DOHH2 (cell line): ENCODE measurements around the gene TSSK6.

Experiments used
- H3F3A ChIP-seq: fragments of 200-600 bp; sonication (generic), shearing (Covaris generic); 2 replicates; pipeline ENCODE4 v1.6.0; 2016; ENCODE audit warnings: antibody characterized with exemption, mild to moderate bottlenecking; ENCODE audit not compliant: control insufficient read depth, insufficient read depth
- H3K27ac ChIP-seq: fragments of 200-600 bp; sonication (generic); 2 replicates; pipeline ENCODE4 v1.5.1; 2014; ENCODE audit warnings: low read depth, mild to moderate bottlenecking, low read length, moderate library complexity
- H3K27me3 ChIP-seq: fragments of 200-600 bp; sonication (generic); 2 replicates; pipeline ENCODE4 v1.6.1; 2014; ENCODE audit warnings: mild to moderate bottlenecking, low read length, mixed read lengths; ENCODE audit not compliant: control insufficient read depth
- H3K36me3 ChIP-seq: fragments of 200-600 bp; sonication (generic); 2 replicates; pipeline ENCODE4 v1.6.1; 2014; ENCODE audit warnings: mild to moderate bottlenecking, low read length, moderate library complexity, mixed read lengths; ENCODE audit not compliant: control insufficient read depth
- H3K4me1 ChIP-seq: fragments of 200-600 bp; sonication (generic); 2 replicates; pipeline ENCODE4 v1.6.1; 2014; ENCODE audit warnings: mild to moderate bottlenecking, low read length, mixed read lengths; ENCODE audit not compliant: control insufficient read depth
- H3K4me2 ChIP-seq: fragments of 200-600 bp; sonication (generic); 2 replicates; pipeline ENCODE4 v1.6.0; 2014; ENCODE audit warnings: mild to moderate bottlenecking, low read length, moderate library complexity
- H3K4me3 ChIP-seq: fragments of 200-600 bp; sonication (generic); 2 replicates; pipeline ENCODE4 v1.5.1; 2014; ENCODE audit warnings: mild to moderate bottlenecking, low read length, mixed read lengths
- H3K79me2 ChIP-seq: fragments of 200-600 bp; sonication (generic); 2 replicates; pipeline ENCODE4 v1.6.1; 2014; ENCODE audit warnings: mild to moderate bottlenecking, low read length, mixed read lengths; ENCODE audit not compliant: control insufficient read depth
- H3K9me2 ChIP-seq: fragments of 200-600 bp; sonication (generic); replicated peaks from 2 replicates; pipeline ENCODE4 v1.6.1; 2014; ENCODE audit warnings: mild to moderate bottlenecking, low read length, mixed read lengths; ENCODE audit not compliant: control insufficient read depth
- H3K9me3 ChIP-seq: fragments of 200-600 bp; sonication (generic); 2 replicates; pipeline ENCODE4 v1.6.1; 2014; ENCODE audit warnings: antibody characterized with exemption, low read length, mixed read lengths; ENCODE audit not compliant: control insufficient read depth, insufficient read depth
- H4K20me1 ChIP-seq: fragments of 200-600 bp; sonication (generic); 2 replicates; pipeline ENCODE4 v1.6.0; 2014; ENCODE audit warnings: low read depth, mild to moderate bottlenecking, antibody characterized with exemption, low read length, moderate library complexity; ENCODE audit not compliant: control insufficient read depth, insufficient read depth
- CTCF ChIP-seq: fragments of 200-600 bp; sonication (generic); IDR thresholded peaks from one replicate; pipeline ENCODE4 v1.5.1; 2014; ENCODE audit warnings: antibody characterized with exemption, mild to moderate bottlenecking, low read depth, low read length; ENCODE audit not compliant: poor library complexity, severe bottlenecking
- EZH2phosphoT487 ChIP-seq: fragments of 200-600 bp; sonication (generic); IDR thresholded peaks from 2 replicates; pipeline ENCODE4 v1.6.1; 2017; ENCODE audit warnings: borderline replicate concordance, mild to moderate bottlenecking, antibody characterized with exemption, low read length, moderate library complexity, mixed read lengths

Gene TSSK6

GRCh38 chr19:19552798-19553197 is 37.5 kb upstream of the TSSK6 start:
- Histone ChIP-seq H3K36me3 (no peaks in the 10 kb centered on the region), H3K27me3 (0 out of 2 replicates have a peak, but pooled peaks cover 3% of the 10 kb centered on the region), H3K9me2 (no peaks in the 10 kb centered on the region), H3K4me3 (no peak overlapping the region), H4K20me1 (no peaks in the 10 kb centered on the region; the same call in 1 of the 2 replicates), H3F3A (no peaks in the 10 kb centered on the region), H3K4me2 (no peak overlapping the region), H3K27ac (no peak overlapping the region), H3K9me3 (no peaks in the 10 kb centered on the region), H3K79me2 (no peaks in the 10 kb centered on the region), H3K4me1 (no peaks in the 10 kb centered on the region)
- TF ChIP-seq EZH2phosphoT487 (no peak), CTCF (peak; percentile 51)

DNA sequence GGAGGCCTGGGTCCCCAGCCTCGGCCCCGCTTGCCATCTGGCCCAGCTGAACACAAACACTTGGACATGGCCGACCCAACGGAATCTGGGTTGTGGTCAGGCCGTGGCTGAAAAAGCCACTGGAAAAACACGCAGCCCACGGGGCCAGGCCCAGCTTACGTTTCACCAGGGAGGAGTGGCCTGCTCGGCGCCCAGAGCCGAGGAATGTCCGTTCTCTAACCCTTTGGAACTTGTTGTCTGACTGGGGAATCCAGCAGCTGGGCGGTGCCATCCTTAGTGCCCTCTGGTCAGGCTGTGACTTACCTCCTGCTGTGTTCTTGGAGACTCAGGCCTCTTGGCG is 36.5 kb upstream of the TSSK6 start:
- no peaks in the 10 kb centered on the region for H3K9me3 ChIP-seq
- 0 out of 2 replicates have a peak, but pooled peaks cover 3% of the 10 kb centered on the region for H3K27me3 ChIP-seq
- no peak overlapping the region for H3K4me3 ChIP-seq
- H3F3A ChIP-seq: no peaks in the 10 kb centered on the region
- H3K27ac ChIP-seq: no peak overlapping the region
- no peaks in the 10 kb centered on the region; the same call in 1 of the 2 replicates for H4K20me1 ChIP-seq
- TF ChIP-seq CTCF (no peak), EZH2phosphoT487 (no peak)
- no peaks in the 10 kb centered on the region for H3K4me1 ChIP-seq
- H3K36me3 ChIP-seq: no peaks in the 10 kb centered on the region
- H3K79me2 ChIP-seq: no peaks in the 10 kb centered on the region
- H3K4me2 ChIP-seq: no peak overlapping the region
- no peaks in the 10 kb centered on the region for H3K9me2 ChIP-seq

- no peaks in the 10 kb centered on the region for H3K9me2 ChIP-seq
- H3K4me1 ChIP-seq: no peaks in the 10 kb centered on the region
- TF ChIP-seq EZH2phosphoT487: no peak
- no peak for TF ChIP-seq CTCF
- H3K4me2 ChIP-seq: no peak overlapping the region
- no peaks in the 10 kb centered on the region; the same call in 1 of the 2 replicates for H4K20me1 ChIP-seq
- H3K4me3 ChIP-seq: no peak overlapping the region
- no peaks in the 10 kb centered on the region for H3K79me2 ChIP-seq
- H3F3A ChIP-seq: no peaks in the 10 kb centered on the region
- no peaks in the 10 kb centered on the region for H3K36me3 ChIP-seq
- H3K27me3 ChIP-seq: 0 out of 2 replicates have a peak, but pooled peaks cover 3% of the 10 kb centered on the region
- H3K9me3 ChIP-seq: no peaks in the 10 kb centered on the region
- H3K27ac ChIP-seq: no peak overlapping the region
Observed at GRCh38 chr19:19550972-19551852, 35.9 kb upstream of the TSSK6 start.
